AG08395 (cell line): ENCODE data around the gene ARMC9.

ENCODE experiments used
- DNase-seq: peaks from one replicate; pipeline ENCODE4 v3.0.0; 2012; ENCODE audit warnings: mixed read lengths, low spot score

The ARMC9 gene

DNA sequence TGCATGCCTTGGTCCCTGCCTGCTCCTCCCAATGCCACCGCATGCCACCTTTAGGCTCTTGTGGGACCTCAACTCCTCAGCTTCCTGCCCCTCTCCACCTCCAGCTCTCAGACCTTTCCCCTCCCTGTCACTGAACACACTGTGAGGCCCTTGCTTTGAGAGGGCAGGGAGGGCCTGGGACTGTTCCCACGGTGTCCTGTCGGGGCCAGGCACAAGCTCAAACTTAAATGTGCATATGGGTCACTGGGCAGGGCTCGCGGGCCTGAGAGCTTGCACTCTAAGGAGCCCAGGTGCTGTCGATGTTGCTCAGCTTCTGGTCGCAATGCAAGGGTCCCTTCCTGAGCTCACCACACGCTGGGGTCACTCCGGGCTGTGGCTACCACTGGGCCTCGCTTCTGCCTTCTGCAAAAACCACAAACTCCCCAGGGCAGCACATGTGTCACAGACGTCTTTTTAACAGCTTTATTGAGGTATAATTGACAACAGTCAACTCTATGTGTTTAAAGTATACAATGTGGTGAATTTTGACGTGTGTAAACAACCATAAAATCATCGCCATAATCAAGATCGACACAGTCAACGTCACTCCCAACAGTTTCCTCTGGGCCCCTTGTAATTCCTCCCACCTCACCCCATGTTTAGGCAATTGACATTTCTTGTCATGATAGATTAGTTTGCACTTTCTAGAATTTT, 185.1 kb downstream of the ARMC9 start:
- no peak for DNase-seq

- DNase-seq: no peak
Measured at GRCh38 chr2:231384109-231384435, 185.6 kb downstream of the ARMC9 start.

DNA sequence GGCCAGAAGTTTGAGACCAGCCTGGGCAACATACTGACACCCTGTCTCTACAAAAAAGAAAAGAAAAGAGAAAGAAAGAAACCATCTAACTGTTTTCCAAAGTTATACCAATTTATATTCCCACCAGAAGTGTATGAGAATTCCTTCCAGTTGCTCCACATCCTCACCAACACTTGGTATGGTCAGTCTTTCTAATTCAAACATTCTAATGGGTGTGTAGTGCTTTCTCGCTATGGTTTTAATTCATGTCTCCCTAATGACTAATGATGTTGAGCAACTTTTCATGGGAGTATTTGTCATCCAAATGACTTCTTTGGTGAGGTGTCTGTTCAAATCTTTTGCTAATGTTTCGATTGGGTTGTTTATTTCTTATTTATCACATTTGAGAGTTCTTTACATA, 186.5 kb downstream of the ARMC9 start:
- no peak for DNase-seq

DNA sequence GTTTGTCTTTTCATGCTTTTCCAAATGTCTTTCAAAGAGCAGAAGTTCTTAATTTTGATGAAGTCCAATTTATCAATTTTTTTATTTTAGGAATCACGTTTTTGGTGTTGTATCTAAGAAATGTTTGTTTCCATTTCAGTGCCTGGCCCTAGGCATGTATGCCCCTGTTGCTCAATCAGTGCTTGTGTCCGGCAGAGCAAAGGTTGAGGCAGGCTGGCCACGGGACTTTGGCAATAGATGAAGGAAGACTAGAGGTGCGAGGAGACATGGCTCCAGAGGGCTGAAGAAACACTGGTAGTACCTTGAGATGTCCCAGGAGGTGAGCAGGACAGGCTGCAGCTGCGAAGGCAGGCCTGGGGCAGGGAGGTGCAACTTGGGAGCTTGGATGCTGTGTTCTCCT, 187.0 kb downstream of the ARMC9 start:
- DNase-seq: no peak

GRCh38 chr2:231386446-231386845, 188.0 kb downstream of the ARMC9 start:
- DNase-seq: peak; percentile 85

GRCh38 chr2:231387904-231388724, 189.7 kb downstream of the ARMC9 start:
- peak; percentile 56 for DNase-seq

DNA sequence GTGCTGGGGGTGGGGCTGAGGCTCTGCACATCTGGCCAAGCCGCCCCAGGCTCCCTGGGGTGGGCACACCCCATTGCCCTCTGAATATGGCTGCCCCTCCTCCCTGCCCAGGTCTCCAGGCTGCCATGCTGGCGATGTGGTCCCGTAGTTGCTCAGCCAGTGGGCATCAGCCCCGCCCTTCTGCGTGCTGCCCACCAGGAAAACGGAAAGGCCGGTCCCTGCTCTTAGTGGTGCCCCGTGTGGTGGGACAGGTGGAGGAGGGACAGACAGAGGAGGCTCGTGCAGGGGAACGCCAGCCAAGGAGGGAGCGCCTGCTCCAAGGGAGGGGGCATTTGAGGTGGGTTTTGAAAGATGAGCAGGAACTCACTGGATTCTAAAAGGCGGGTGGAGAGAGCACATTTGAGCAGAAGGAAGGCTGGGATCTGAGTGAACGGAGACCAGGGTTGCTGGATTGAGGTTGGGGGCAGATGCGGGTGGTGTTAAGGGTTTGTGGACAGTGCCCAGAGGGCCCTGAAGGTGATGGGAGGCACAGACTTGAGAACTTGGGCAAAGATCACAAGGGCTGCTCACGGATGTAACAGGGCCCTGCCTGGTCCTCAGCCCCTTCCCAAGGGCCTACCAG, 190.4 kb downstream of the ARMC9 start:
- no peak for DNase-seq

GRCh38 chr2:231390667-231391066, 192.2 kb downstream of the ARMC9 start:
- DNase-seq: no peak

DNA sequence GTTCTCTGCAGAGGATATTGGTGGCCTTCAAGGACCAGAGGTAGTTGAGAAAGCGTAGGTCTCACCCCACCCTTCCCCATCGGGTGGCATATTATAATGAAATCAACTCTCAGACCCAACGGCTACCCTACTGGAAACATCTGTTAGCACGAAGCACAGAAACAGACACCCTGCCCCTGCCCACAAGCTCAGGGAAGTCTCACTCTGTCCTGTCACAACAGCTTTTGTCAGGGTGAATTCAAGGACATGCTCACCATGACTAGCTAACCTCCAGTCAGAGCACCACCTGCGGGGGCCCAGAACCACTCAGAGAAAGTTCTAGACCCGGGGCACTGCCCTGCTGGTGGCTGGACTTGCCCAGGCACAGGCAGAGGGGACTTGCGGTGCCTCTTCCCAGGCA, 193.6 kb downstream of the ARMC9 start:
- DNase-seq: no peak

DNA sequence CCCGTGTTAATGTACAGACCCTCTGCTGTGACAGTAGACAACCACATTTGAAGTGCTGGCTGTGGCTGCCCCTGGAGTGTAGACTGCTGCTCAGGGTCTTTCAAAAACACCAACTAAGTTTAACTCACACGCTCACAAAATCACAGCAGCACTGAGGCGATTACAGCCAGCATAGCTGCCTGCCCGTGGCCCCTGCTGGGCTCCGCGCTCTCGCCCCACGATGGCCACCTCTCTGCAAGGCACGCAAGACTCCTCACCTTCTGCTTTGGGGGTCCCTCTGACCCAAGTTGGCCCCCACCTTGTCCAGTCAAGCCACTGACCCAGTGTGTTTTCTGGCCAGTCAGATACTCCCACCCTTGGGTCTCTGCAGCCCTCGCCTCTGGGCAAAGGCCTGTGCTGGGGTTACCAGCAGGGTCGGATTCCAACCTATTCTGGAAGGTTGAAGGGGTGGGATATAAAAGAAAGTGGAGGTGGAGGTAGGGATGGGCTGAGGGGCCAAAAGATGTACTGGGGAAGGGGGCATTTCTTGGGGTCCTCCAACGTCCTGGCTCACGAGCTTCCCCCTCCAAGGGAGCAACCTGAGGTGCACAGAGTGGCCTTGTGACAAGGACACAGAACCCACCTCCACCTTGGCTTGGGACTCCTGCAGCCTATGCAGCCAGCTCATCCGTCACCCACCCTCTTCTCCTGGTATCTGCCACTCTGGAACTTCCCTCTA, 194.2 kb downstream of the ARMC9 start:
- no peak for DNase-seq

- DNase-seq: no peak
Measured at GRCh38 chr2:231393149-231394131, 195.0 kb downstream of the ARMC9 start.

DNA sequence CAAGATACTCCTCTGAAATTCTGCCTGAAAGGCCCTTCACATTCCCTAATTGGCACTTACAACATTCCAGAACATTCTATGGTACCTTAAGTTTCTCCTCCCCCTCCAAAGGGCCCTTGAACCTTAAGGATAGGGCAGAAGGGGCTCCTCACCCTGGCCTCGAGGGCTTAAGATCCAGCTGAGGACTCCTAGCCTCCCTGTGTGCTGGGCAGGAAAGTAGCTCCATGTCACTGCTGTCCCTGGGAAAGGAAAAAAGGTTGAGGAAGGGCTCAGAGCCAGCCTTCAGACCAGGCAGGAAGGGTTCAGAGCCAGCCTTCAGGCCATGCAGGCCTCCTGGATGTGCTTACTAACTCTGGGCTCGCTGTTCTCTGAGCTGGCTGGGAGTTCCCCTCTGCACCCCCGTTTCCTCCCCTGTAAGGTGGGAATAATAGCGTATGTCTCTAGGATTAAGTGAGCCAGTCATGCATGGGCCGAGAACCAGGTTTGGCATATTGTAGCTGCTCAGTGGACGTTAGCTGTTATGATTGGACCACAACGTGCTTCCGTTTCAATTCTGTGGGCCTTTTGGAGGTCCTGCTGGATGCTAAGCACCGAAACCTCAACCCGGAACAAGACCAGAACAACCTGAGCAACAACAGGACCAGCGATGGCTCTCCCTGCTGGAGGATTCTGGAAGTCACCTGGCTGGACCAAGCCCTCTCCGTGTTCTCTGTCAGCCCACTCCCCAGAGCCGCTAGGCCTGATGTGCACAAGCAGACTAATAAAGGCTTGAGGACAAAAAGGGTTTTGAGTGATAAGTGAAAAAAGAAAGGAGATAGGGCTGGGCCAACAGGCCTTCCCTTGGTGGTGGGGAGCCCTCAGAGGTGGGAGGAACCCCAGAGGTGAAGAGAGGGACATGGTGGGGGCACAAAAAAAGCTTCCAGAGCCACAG, 196.0 kb downstream of the ARMC9 start:
- no peak for DNase-seq

- DNase-seq: no peak
Measured at GRCh38 chr2:231395188-231396057, 197.0 kb downstream of the ARMC9 start, which contains the start of gene B3GNT7. Gene B3GNT7 (plus strand): TSS chr2:231395710. CDS start chr2:231395804, 94 bp downstream.

DNA sequence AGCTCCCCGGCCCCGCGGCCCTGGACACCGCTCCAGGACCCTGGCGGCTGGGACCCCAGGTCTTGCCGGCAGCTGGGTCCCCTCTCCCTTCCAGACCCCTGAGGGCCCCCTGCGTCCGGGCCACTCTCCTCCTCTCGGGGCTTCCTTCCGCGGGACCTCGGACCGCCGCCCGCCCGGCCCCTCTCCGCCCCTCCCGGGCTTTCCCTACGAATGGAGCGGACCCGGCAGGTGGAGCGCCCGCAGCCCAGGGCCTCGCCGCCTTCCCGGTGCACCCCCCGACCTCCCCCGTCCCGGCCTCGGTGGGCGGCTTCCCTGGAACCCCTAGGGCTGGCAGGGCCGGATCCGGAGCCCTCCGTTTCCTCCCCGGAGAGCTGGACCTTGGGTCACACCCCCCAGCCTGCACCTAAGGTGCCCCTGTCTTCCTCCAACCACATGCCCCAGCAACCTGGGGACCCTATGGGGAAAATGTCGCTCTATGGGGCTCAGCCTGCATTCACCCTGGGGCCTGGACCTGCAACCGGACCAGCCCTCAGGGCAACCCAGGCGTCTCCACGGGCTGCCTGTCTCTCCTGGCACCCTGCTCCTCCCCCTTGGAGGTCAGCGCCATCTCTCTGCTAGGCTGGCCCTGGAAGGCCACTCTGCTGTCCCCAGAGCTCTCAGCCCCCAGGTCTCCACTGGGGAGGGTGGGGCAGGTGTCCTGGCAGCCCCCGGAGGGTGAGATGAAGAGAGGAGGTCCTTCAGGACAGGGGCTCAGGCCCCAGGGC, 197.8 kb downstream of the ARMC9 start:
- no peak for DNase-seq

- DNase-seq: no peak
Measured at GRCh38 chr2:231397011-231397927, 198.8 kb downstream of the ARMC9 start.

DNA sequence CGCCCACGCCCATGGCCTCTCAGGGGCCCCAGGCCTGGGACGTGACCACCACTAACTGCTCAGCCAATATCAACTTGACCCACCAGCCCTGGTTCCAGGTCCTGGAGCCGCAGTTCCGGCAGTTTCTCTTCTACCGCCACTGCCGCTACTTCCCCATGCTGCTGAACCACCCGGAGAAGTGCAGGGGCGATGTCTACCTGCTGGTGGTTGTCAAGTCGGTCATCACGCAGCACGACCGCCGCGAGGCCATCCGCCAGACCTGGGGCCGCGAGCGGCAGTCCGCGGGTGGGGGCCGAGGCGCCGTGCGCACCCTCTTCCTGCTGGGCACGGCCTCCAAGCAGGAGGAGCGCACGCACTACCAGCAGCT, 199.5 kb downstream of the ARMC9 start:
- no peak for DNase-seq

DNA sequence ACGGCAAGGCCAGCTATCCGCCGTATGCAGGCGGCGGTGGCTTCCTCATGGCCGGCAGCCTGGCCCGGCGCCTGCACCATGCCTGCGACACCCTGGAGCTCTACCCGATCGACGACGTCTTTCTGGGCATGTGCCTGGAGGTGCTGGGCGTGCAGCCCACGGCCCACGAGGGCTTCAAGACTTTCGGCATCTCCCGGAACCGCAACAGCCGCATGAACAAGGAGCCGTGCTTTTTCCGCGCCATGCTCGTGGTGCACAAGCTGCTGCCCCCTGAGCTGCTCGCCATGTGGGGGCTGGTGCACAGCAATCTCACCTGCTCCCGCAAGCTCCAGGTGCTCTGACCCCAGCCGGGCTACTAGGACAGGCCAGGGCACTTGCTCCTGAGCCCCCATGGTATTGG, 200.2 kb downstream of the ARMC9 start:
- DNase-seq: no peak
